Measurements from ENCODE around the gene RBM39.
"Not testable (repeated sequence)": the region's sequence is repeated elsewhere in the genome, so short reads cannot be mapped to it uniquely, and the experiment has no call there.

Gene RBM39

GRCh38 chr20:35714127-35714526 lies 27.9 kb downstream of the RBM39 start:
- intact Hi-C loops (cut with DNase I) = no loop called here
- DNase-seq = no peak

GRCh38 chr20:35713120-35713519 lies 28.9 kb downstream of the RBM39 start:
- DNase-seq; intact Hi-C loops (cut with DNase I): not testable (repeated sequence)

- intact Hi-C loops (cut with DNase I) = no loop called here
Measured at GRCh38 chr20:35711588-35712209, 30.4 kb downstream of the RBM39 start.

GRCh38 chr20:35710884-35711587 lies 31.0 kb downstream of the RBM39 start:
- DNase-seq = no peak
- intact Hi-C loops (cut with DNase I) = no loop called here

More at GRCh38 chr20:35711588-35712209, 30.4 kb downstream of the RBM39 start:
- DNase-seq = no peak

GRCh38 chr20:35710039-35710438 lies 32.0 kb downstream of the RBM39 start:
- DNase-seq = no peak
- intact Hi-C loops (cut with DNase I) = no loop called here

- no peak for DNase-seq
- intact Hi-C loops (cut with DNase I) = no loop called here
Measured at GRCh38 chr20:35709259-35709658, 32.8 kb downstream of the RBM39 start.

GRCh38 chr20:35708502-35708901 lies 33.6 kb downstream of the RBM39 start:
- DNase-seq = no peak
- intact Hi-C loops (cut with DNase I) = no loop called here

GRCh38 chr20:35706591-35707529 lies 35.2 kb downstream of the RBM39 start:
- intact Hi-C loops (cut with DNase I); DNase-seq: not testable (repeated sequence)

GRCh38 chr20:35705894-35706293 lies 36.2 kb downstream of the RBM39 start:
- intact Hi-C loops (cut with DNase I); DNase-seq: not testable (repeated sequence)

- intact Hi-C loops (cut with DNase I) = no loop called here
Measured at GRCh38 chr20:35704514-35705261, 37.4 kb downstream of the RBM39 start.

GRCh38 chr20:35702824-35703695 lies 39.0 kb downstream of the RBM39 start:
- intact Hi-C loops (cut with DNase I) = no loop called here
- no peak for DNase-seq

More at GRCh38 chr20:35704514-35705261, 37.4 kb downstream of the RBM39 start:
- no peak for DNase-seq

GRCh38 chr20:35702051-35702823 lies 39.8 kb downstream of the RBM39 start:
- DNase-seq = no peak
- intact Hi-C loops (cut with DNase I) = no loop called here

GRCh38 chr20:35700625-35701148 lies 41.4 kb downstream of the RBM39 start:
- intact Hi-C loops (cut with DNase I) = no loop called here
- peak in 1 of 42 donors; percentile 32 for DNase-seq

GRCh38 chr20:35699957-35700624 lies 42.0 kb downstream of the RBM39 start:
- intact Hi-C loops (cut with DNase I) = no loop called here
- no peak for DNase-seq

- peak; percentile 68 to 95 (median 90) for DNase-seq
- intact Hi-C loops (cut with DNase I) = no loop called here
Measured at GRCh38 chr20:35699127-35699956, 42.7 kb downstream of the RBM39 start, which contains the start of the genes NFS1 and ROMO1. NFS1 (minus strand) TSS chr20:35699352; CDS start chr20:35699288, 64 bp downstream. ROMO1 (plus strand) TSS chr20:35699405; CDS start chr20:35699633, 228 bp downstream.

Data from head of caudate nucleus (tissue), 42 donors.